ENCODE results near the gene TRPC6. TPM values are rescaled to one million over a fixed set of nuclear protein-coding genes. Genes with fewer than 3 reads are reported as not detected.
"Not testable (repeated sequence)": the region's sequence is repeated elsewhere in the genome, so short reads cannot be mapped to it uniquely, and the experiment has no call there.

The TRPC6 gene
- total and polyA plus RNA-seq, 9 of the 15 experiments (the other 6 are each of a cell fraction or from before 2014, with no cell fraction given), result not detected

DNA sequence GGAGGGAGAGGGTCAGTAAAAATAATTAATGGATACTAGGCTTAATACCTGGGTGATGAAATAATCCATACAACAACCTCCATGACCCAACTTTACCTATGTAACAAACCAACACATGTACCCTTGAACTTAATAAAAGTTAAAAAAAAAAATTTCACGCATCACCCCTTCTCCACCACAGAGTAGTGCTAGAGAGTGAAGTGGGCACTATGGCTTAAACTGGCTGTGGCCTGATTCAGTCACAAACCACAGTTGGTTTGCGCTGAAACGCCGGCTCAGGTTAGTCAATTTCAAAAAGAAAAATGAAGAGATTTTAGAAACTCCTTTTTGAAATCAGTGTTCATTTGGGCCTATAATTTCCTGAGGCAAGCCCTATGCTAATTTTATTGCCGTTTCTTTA, 144.3 kb downstream of the TRPC6 start:
- H3K27me3 ChIP-seq (ENCODE audit: control insufficient read depth in 2 of 2, insufficient read depth in 2 of 2, low read length in 2 of 2), result no peaks in the 10 kb centered on the region
- FAIRE-seq (no peak), ATAC-seq (peak; percentile 45; the same call in 1 of the 3 replicates), DNase-seq (ENCODE audit: extremely low read depth in 1 of 4, low spot score in 3 of 4) (no peak)
- H3K79me2 ChIP-seq (ENCODE audit: control insufficient read depth, insufficient read depth, low read length), result no peaks in the 10 kb centered on the region
- no peak overlapping the region for H2AFZ ChIP-seq (ENCODE audit: low read depth, low read length)
- TF ChIP-seq, protein P1, sequence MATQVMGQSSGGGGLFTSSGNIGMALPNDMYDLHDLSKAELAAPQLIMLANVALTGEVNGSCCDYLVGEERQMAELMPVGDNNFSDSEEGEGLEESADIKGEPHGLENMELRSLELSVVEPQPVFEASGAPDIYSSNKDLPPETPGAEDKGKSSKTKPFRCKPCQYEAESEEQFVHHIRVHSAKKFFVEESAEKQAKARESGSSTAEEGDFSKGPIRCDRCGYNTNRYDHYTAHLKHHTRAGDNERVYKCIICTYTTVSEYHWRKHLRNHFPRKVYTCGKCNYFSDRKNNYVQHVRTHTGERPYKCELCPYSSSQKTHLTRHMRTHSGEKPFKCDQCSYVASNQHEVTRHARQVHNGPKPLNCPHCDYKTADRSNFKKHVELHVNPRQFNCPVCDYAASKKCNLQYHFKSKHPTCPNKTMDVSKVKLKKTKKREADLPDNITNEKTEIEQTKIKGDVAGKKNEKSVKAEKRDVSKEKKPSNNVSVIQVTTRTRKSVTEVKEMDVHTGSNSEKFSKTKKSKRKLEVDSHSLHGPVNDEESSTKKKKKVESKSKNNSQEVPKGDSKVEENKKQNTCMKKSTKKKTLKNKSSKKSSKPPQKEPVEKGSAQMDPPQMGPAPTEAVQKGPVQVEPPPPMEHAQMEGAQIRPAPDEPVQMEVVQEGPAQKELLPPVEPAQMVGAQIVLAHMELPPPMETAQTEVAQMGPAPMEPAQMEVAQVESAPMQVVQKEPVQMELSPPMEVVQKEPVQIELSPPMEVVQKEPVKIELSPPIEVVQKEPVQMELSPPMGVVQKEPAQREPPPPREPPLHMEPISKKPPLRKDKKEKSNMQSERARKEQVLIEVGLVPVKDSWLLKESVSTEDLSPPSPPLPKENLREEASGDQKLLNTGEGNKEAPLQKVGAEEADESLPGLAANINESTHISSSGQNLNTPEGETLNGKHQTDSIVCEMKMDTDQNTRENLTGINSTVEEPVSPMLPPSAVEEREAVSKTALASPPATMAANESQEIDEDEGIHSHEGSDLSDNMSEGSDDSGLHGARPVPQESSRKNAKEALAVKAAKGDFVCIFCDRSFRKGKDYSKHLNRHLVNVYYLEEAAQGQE (IDR thresholded peaks at IDR 0.05; ENCODE audit: borderline replicate concordance), result 0 out of 2 replicates have a peak, but pooled peaks have one; percentile 9
- TF ChIP-seq, protein P1 (CRISPR knock-in tag; IDR thresholded peaks at IDR 0.05; ENCODE audit: low read depth), result no peak
- no peak for TF ChIP-seq ZNF217 (CRISPR knock-in tag; IDR thresholded peaks at IDR 0.05)
- CTCF ChIA-PET (ENCODE audit: low intra/inter-chr PET ratio), result interaction anchor here (0.6 kb wide), 1 partner anchor 634 kb away, joined by 3 read pairs; no protein-coding TSS in a partner anchor
- intact Hi-C loops (cut with micrococcal nuclease), result loop anchor here (10.0 kb wide), 1 partner anchor 865 kb away; no protein-coding TSS in a partner anchor
- no peak overlapping the region for H3K9ac ChIP-seq (ENCODE audit: insufficient read depth in 1 of 2, low read depth in 2 of 2, low read length in 2 of 2)
- H3K9me3 ChIP-seq (replicated peaks; ENCODE audit: control insufficient read depth, insufficient read depth, low read depth, low read length), result no peaks in the 10 kb centered on the region
- in situ Hi-C loops (cut with MboI), result no loop called here
- no peak overlapping the region for H3K4me3 ChIP-seq
- H4K20me1 ChIP-seq (replicated peaks; ENCODE audit: control insufficient read depth, insufficient read depth, low read length), result no peaks in the 10 kb centered on the region
- no peaks in the 10 kb centered on the region for H3K4me1 ChIP-seq (replicated peaks in 1 of 2; ENCODE audit: control insufficient read depth in 2 of 2, insufficient read depth in 2 of 2, low read length in 2 of 2)
- POLR2A ChIA-PET, result no interaction called here
- no peak overlapping the region for H3K27ac ChIP-seq (ENCODE audit: extremely low read depth, low read depth, low read length)
- no TSS peak for BruUV-seq (replicated peaks)
- no peaks in the 10 kb centered on the region for H3K36me3 ChIP-seq (ENCODE audit: control insufficient read depth, insufficient read depth, low read length)
- H3K4me2 ChIP-seq (ENCODE audit: insufficient read depth, low read length), result no peak overlapping the region
- 45% methylated on average over 5 of the region's 5 CpGs for WGBS (ENCODE audit: insufficient coverage, low coverage, missing lambda C conversion rate)
- no peaks in the 10 kb centered on the region for H3K9me1 ChIP-seq (ENCODE audit: control insufficient read depth, insufficient read depth, low read length)

DNA sequence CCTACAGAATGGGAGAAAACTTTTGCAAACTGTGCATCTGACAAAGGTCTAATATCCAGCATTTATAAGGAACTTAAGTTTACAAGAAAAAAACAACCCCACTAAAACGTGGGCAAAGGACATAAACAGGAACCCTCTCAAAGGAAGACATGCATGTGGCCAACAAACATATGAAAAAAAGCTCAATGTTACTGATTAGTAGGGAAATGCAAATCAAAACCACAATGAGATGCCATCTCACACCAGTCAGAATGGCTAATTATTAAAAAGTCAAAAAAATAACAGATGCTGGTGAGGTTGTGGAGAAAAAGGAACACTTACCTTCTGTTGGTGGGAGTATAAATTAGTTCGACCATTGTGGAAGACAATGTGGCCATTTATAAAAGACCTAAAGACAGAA, 145.1 kb downstream of the TRPC6 start:
- H4K20me1 ChIP-seq (replicated peaks; ENCODE audit: control insufficient read depth, insufficient read depth, low read length); ATAC-seq; DNase-seq (ENCODE audit: extremely low read depth in 1 of 4, low spot score in 3 of 4); H3K9me1 ChIP-seq (ENCODE audit: control insufficient read depth, insufficient read depth, low read length); H3K79me2 ChIP-seq (ENCODE audit: control insufficient read depth, insufficient read depth, low read length); POLR2A ChIA-PET; BruUV-seq (replicated peaks); H3K27me3 ChIP-seq (ENCODE audit: control insufficient read depth in 2 of 2, insufficient read depth in 2 of 2, low read length in 2 of 2); H3K9me3 ChIP-seq (replicated peaks; ENCODE audit: control insufficient read depth, insufficient read depth, low read depth, low read length); H3K36me3 ChIP-seq (ENCODE audit: control insufficient read depth, insufficient read depth, low read length); H3K9ac ChIP-seq (ENCODE audit: insufficient read depth in 1 of 2, low read depth in 2 of 2, low read length in 2 of 2); in situ Hi-C loops (cut with MboI); H3K4me3 ChIP-seq; H2AFZ ChIP-seq (ENCODE audit: low read depth, low read length); H3K4me1 ChIP-seq (replicated peaks in 1 of 2; ENCODE audit: control insufficient read depth in 2 of 2, insufficient read depth in 2 of 2, low read length in 2 of 2); H3K27ac ChIP-seq (ENCODE audit: extremely low read depth, low read depth, low read length); H3K4me2 ChIP-seq (ENCODE audit: insufficient read depth, low read length); FAIRE-seq; CTCF ChIA-PET (ENCODE audit: low intra/inter-chr PET ratio): not testable (repeated sequence)
- WGBS (ENCODE audit: insufficient coverage, low coverage, missing lambda C conversion rate), result 0% methylated on average over 2 of the region's 2 CpGs
- intact Hi-C loops (cut with micrococcal nuclease), result loop anchor here (10.0 kb wide), 1 partner anchor 864 kb away; no protein-coding TSS in a partner anchor

Data from K562 (cell line).